A549 (cell line): ENCODE results near the gene NUP214. TPM values are rescaled to one million over a fixed set of nuclear protein-coding genes. Genes with fewer than 3 reads are reported as not detected.

ENCODE experiments used
- ATAC-seq, 2 experiments: fragments of 200-7000 bp in 1 of 2; fragments of >200 bp in 1 of 2; cut with Nextera tagmentation in 1 of 2; cut with Tn5 transposase in 1 of 2; 3 replicates each; pipeline versions ENCODE4 v1.8.0 to v1.9.1; 2018 to 2020; ENCODE audit warnings: mild to moderate bottlenecking in 1 of 2, moderate library complexity in 1 of 2
- CTCF ChIA-PET: fragments of 300-600 bp; sonication (Branson Sonifier 250); formaldehyde crosslinking; extraction: SDS; loops from one replicate; lab custom pipeline; 2021; ENCODE audit warnings: antibody characterized with exemption, inconsistent platforms; lab: Yijun Ruan, JAX
- POLR2A ChIA-PET: fragments of 350-600 bp; formaldehyde crosslinking; extraction: SDS; loops from one replicate; lab custom pipeline; 2021; ENCODE audit warnings: antibody characterized with exemption, inconsistent platforms; lab: Yijun Ruan, JAX
- DNase-seq, 2 experiments: peaks; one replicate each; pipeline versions ENCODE4 v3.0.0 to v3.0.0-alpha.2; 2011 to 2016; ENCODE audit warnings: low read depth in 1 of 2, low spot score in 1 of 2
- FAIRE-seq: peaks from 2 replicates; lab custom pipeline; 2011; peaks lifted over from hg19 to GRCh38; lab: Jason Lieb, UNC
- H3K27ac ChIP-seq, 2 experiments: fragments of >200 bp; sonication (Bioruptor Twin); formaldehyde crosslinking; 3 replicates each; pipeline ENCODE4 v1.5.1; 2016 to 2017
- H3K4me1 ChIP-seq: fragments of >200 bp; sonication (Bioruptor Twin); formaldehyde crosslinking; 3 replicates; pipeline ENCODE4 v1.6.1; 2016
- H3K4me2 ChIP-seq: fragments of >200 bp; sonication (Bioruptor Twin); formaldehyde crosslinking; 3 replicates; pipeline ENCODE4 v1.6.1; 2016
- H3K4me3 ChIP-seq: fragments of >200 bp; sonication (Bioruptor Twin); formaldehyde crosslinking; 3 replicates; pipeline ENCODE4 v1.5.1; 2016
- H3K9me3 ChIP-seq: fragments of >200 bp; sonication (Bioruptor Twin); formaldehyde crosslinking; 3 replicates; pipeline ENCODE4 v1.6.1; 2016
- CBX2 ChIP-seq: fragments of 200-600 bp; sonication (generic); IDR thresholded peaks from 2 replicates; pipeline ENCODE4 v1.6.1; 2016; ENCODE audit warnings: low read depth, mild to moderate bottlenecking, borderline replicate concordance
- CBX8 ChIP-seq: fragments of 200-600 bp; sonication (generic); IDR thresholded peaks from 2 replicates; pipeline ENCODE4 v1.6.1; 2016
- EP300 ChIP-seq, 2 experiments: fragments of >200 bp; sonication (Bioruptor Twin); formaldehyde crosslinking; IDR thresholded peaks; 2 replicates in 1 of 2; 3 replicates in 1 of 2; pipeline ENCODE4 v1.6.1; 2016 to 2017
- FOSB ChIP-seq: fragments of 250-450 bp; sonication (Bioruptor Pico); IDR thresholded peaks from 2 replicates; pipeline ENCODE4 v1.5.0; 2020; ENCODE audit warnings: mild to moderate bottlenecking, moderate library complexity
- GATA3 ChIP-seq: IDR thresholded peaks from 2 replicates; pipeline ENCODE4 v1.6.1; 2012; ENCODE audit warnings: borderline replicate concordance
- HOXB13 ChIP-seq: fragments of 250-450 bp; sonication (Bioruptor Pico); IDR thresholded peaks from 2 replicates; pipeline ENCODE4 v1.5.0; 2020; ENCODE audit warnings: low read depth, mild to moderate bottlenecking, moderate library complexity
- JUN ChIP-seq, 2 experiments: fragments of >200 bp; sonication (Bioruptor Twin); formaldehyde crosslinking; IDR thresholded peaks; 2 replicates in 1 of 2; 3 replicates in 1 of 2; pipeline ENCODE4 v1.6.1; 2016 to 2017
- MAZ ChIP-seq: fragments of 150-350 bp; IDR thresholded peaks from 2 replicates; pipeline ENCODE4 v1.6.1; 2014; ENCODE audit warnings: antibody characterized with exemption, low read depth, low read length, borderline replicate concordance
- NR3C1 ChIP-seq: fragments of >200 bp; sonication (Bioruptor Twin); formaldehyde crosslinking; IDR thresholded peaks from 3 replicates; pipeline ENCODE4 v1.6.1; 2017
- RAD21 ChIP-seq, 2 experiments: fragments of >200 bp in 1 of 2; sonication (Bioruptor Twin) in 1 of 2; formaldehyde crosslinking in 1 of 2; IDR thresholded peaks in 1 of 2; conservative IDR thresholded peaks in 1 of 2; 2 replicates in 1 of 2; 3 replicates in 1 of 2; pipeline ENCODE4 v1.6.1; 2012 to 2018; ENCODE audit warnings: inconsistent platforms in 1 of 2
- RARB ChIP-seq: fragments of 250-450 bp; sonication (Bioruptor Pico); IDR thresholded peaks from 2 replicates; pipeline ENCODE4 v1.8.0; 2021; ENCODE audit warnings: mild to moderate bottlenecking, moderate library complexity
- RNF2 ChIP-seq: fragments of 200-600 bp; sonication (generic); IDR thresholded peaks from 2 replicates; pipeline ENCODE4 v1.6.1; 2016; ENCODE audit warnings: low read depth, mild to moderate bottlenecking, antibody characterized with exemption, moderate library complexity, borderline replicate concordance
- TP53 ChIP-seq: fragments of 250-450 bp; sonication (Bioruptor Pico); IDR thresholded peaks from 2 replicates; pipeline ENCODE4 v1.5.0; 2021; ENCODE audit warnings: mild to moderate bottlenecking, moderate library complexity
- USF2 ChIP-seq: fragments of 450-650 bp; IDR thresholded peaks from 2 replicates; pipeline ENCODE4 v1.6.1; 2014; ENCODE audit warnings: antibody characterized with exemption
- ZC3H11A ChIP-seq: fragments of 450-650 bp; IDR thresholded peaks from 2 replicates; pipeline ENCODE4 v1.6.1; 2014; ENCODE audit warnings: antibody characterized with exemption, mild to moderate bottlenecking
- ZFP36 ChIP-seq: fragments of 450-650 bp; IDR thresholded peaks from 2 replicates; pipeline ENCODE4 v1.6.1; 2014; ENCODE audit warnings: borderline replicate concordance; ENCODE audit not compliant: partially characterized antibody
- ZSCAN20 ChIP-seq: fragments of 250-450 bp; sonication (Bioruptor Pico); IDR thresholded peaks from 2 replicates; pipeline ENCODE4 v1.8.0; 2022; ENCODE audit warnings: mild to moderate bottlenecking, moderate library complexity
- WGBS: methylation state at CpG from one replicate; pipeline ENCODE4 v1.1.6; 2017; ENCODE audit errors: missing lambda C conversion rate; 5-methylcytosine and 5-hydroxymethylcytosine counted together
- polyA plus RNA-seq, 4 experiments: library from polyadenylated mRNA; depleted of rRNA in 3 of 4; stranded (reverse); fragments of >200 nt; fragmentation: RNase III in 1 of 4; extraction: RNeasy Plus Mini Kit Qiagen cat#74134 plus additional on column Dnase treatment in 1 of 4; gene quantifications; 2 replicates in 3 of 4; 3 replicates in 1 of 4; pipeline ENCODE4 v1.2.3, GENCODE V29; 2011 to 2017
- TF ChIP-seq, protein P1 (sequence below): fragments of >200 bp; sonication (Bioruptor Twin); formaldehyde crosslinking; IDR thresholded peaks from 3 replicates; pipeline ENCODE4 v1.6.1; 2016
- TF ChIP-seq, protein P2 (sequence below): IDR thresholded peaks from 2 replicates; pipeline ENCODE4 v1.6.1; 2012; ENCODE audit warnings: low read depth, borderline replicate concordance
- TF ChIP-seq, protein P3 (sequence below): IDR thresholded peaks from 2 replicates; pipeline ENCODE4 v1.6.1; 2012

The NUP214 gene
- polyA plus RNA-seq, 2 of the 4 experiments (the other 2 are of a cell fraction): 14.4 to 18.5 TPM

- ATAC-seq (no peak), DNase-seq (no peak), FAIRE-seq (no peak)
- ChIA-PET CTCF (interaction anchor here (1.0 to 1.8 kb wide), 3 partner anchors 10 to 118 kb away, joined by 3 to 5 read pairs (median 3); no protein-coding TSS in a partner anchor), POLR2A (no interaction called here)
- H3K4me1 ChIP-seq: no peaks in the 10 kb centered on the region
- no peak for TF ChIP-seq JUN (IDR thresholded peaks at IDR 0.05)
- TF ChIP-seq ZFP36: no peak
- no peak for TF ChIP-seq EP300 (IDR thresholded peaks at IDR 0.05)
- TF ChIP-seq RARB: no peak
- no peak for TF ChIP-seq ZC3H11A
- TF ChIP-seq USF2: no peak
- no peaks in the 10 kb centered on the region for H3K9me3 ChIP-seq
- 78% methylated on average over 5 of the region's 5 CpGs for WGBS
- H3K4me2 ChIP-seq: no peak overlapping the region
- H3K27ac ChIP-seq: no peak overlapping the region
- H3K4me3 ChIP-seq: no peak overlapping the region
Measured at GRCh38 chr9:131218370-131218769, 93.0 kb downstream of the NUP214 start.

DNA sequence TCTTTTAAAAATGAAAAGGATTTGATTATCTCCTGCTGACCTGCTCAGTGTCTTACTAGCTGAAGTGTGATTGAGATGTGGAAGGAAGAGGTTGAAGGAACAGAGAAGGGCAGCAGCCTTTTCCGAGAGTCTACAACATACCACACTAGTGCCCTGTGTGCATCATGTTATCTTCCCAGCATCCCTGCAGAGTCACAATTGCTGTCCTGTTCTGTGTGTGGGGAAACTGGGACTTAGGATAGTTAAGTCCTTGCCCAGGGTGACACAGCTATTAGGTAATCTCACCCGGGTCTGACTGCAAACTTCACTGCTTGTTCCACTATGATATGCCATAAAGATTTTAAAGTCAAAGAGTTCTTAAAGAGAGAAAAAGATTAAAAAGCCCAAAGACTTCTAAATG, 95.1 kb downstream of the NUP214 start:
- Histone ChIP-seq H3K4me1 (peaks cover 5% of the 10 kb centered on the region), H3K9me3 (no peaks in the 10 kb centered on the region), H3K27ac (no peak overlapping the region), H3K4me2 (no peak overlapping the region), H3K4me3 (no peak overlapping the region)
- DNase-seq (no peak), FAIRE-seq (no peak), ATAC-seq (no peak)
- WGBS: 61% methylated on average over 2 of the region's 2 CpGs
- ChIA-PET POLR2A (no interaction called here), CTCF (interaction anchor here (1.2 to 1.7 kb wide), 2 partner anchors 42 to 116 kb away, joined by 3 to 4 read pairs; no protein-coding TSS in a partner anchor)
- no peak for TF ChIP-seq TP53 (CRISPR knock-in tag)
- no peak for TF ChIP-seq ZFP36
- TF ChIP-seq GATA3: no peak
- no peak for TF ChIP-seq USF2
- no peak for TF ChIP-seq NR3C1
- no peak for TF ChIP-seq FOSB (CRISPR knock-in tag)
- TF ChIP-seq MAZ: no peak
- TF ChIP-seq CBX8: no peak
- TF ChIP-seq, protein P1, sequence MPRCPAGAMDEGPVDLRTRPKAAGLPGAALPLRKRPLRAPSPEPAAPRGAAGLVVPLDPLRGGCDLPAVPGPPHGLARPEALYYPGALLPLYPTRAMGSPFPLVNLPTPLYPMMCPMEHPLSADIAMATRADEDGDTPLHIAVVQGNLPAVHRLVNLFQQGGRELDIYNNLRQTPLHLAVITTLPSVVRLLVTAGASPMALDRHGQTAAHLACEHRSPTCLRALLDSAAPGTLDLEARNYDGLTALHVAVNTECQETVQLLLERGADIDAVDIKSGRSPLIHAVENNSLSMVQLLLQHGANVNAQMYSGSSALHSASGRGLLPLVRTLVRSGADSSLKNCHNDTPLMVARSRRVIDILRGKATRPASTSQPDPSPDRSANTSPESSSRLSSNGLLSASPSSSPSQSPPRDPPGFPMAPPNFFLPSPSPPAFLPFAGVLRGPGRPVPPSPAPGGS: no peak
- TF ChIP-seq, protein P2, sequence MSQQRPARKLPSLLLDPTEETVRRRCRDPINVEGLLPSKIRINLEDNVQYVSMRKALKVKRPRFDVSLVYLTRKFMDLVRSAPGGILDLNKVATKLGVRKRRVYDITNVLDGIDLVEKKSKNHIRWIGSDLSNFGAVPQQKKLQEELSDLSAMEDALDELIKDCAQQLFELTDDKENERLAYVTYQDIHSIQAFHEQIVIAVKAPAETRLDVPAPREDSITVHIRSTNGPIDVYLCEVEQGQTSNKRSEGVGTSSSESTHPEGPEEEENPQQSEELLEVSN: no peak
- TF ChIP-seq RNF2: no peak

DNA sequence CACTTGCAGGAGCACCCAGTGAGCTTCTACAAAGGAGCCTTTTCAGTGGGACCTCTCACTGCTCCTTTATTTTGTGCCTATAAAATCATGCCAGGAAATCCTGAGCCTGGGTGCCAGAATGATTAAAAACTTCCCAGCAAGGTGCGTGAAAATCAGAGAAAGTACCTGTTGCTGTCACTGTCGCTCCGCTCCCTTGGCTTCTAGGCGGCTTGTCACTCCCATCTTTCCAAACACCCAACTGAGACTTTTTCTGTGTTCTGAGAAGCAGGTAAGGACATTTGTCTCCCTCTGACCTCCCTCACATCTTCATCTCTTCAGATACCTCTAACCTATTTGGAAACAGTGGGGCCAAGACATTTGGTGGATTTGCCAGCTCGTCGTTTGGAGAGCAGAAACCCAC, 97.1 kb downstream of the NUP214 start:
- Histone ChIP-seq H3K4me3 (no peak overlapping the region), H3K4me1 (peaks cover 24% of the 10 kb centered on the region), H3K4me2 (no peak overlapping the region), H3K27ac (no peak overlapping the region), H3K9me3 (no peaks in the 10 kb centered on the region)
- no peak for DNase-seq
- ATAC-seq: no peak
- POLR2A ChIA-PET: no interaction called here
- TF ChIP-seq, protein P3, sequence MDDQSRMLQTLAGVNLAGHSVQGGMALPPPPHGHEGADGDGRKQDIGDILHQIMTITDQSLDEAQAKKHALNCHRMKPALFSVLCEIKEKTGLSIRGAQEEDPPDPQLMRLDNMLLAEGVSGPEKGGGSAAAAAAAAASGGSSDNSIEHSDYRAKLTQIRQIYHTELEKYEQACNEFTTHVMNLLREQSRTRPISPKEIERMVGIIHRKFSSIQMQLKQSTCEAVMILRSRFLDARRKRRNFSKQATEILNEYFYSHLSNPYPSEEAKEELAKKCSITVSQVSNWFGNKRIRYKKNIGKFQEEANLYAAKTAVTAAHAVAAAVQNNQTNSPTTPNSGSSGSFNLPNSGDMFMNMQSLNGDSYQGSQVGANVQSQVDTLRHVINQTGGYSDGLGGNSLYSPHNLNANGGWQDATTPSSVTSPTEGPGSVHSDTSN: no peak
- TF ChIP-seq RAD21 (conservative IDR thresholded peaks at IDR 0.05 in 1 of 2, IDR thresholded peaks at IDR 0.05 in 1 of 2): no peak
- no peak for TF ChIP-seq NR3C1
- TF ChIP-seq CBX2: no peak
- TF ChIP-seq TP53 (CRISPR knock-in tag): no peak
- TF ChIP-seq ZSCAN20 (CRISPR knock-in tag): no peak
- TF ChIP-seq HOXB13: no peak
- CTCF ChIA-PET: interaction anchor here (0.9 to 1.3 kb wide), 2 partner anchors 89 to 114 kb away, joined by 3 to 4 read pairs; no protein-coding TSS in a partner anchor
- 94% methylated on average over 6 of the region's 6 CpGs for WGBS
- no peak for FAIRE-seq
